Activated B cell treated with CpG ODN at 0.5 μM for 24 hours (primary cell): ENCODE results near the gene INTS13. TPM values are rescaled to one million over a fixed set of nuclear protein-coding genes. Genes with fewer than 3 reads are reported as not detected.
A peak's percentile ranks its signal among the peaks of the same experiment; 100 is the strongest.

Experiments used
- ATAC-seq: fragments of 200-7000 bp; cut with Tn5 transposase; one replicate; pipeline ENCODE4 v1.10.0; 2021; ENCODE audit warnings: low read depth, mild to moderate bottlenecking, moderate library complexity
- CTCF ChIA-PET: fragments of 350-600 bp; sonication (Branson Sonifier 250); formaldehyde crosslinking; loops from one replicate; lab custom pipeline; 2021; ENCODE audit warnings: antibody characterized with exemption; lab: Charles Lee
- POLR2A ChIA-PET: fragments of 350-600 bp; sonication (Branson Sonifier 250); formaldehyde crosslinking; loops from one replicate; lab custom pipeline; 2021; ENCODE audit warnings: antibody characterized with exemption; lab: Charles Lee
- DNase-seq: peaks from one replicate; pipeline ENCODE4 v3.0.0; 2022
- H3K27ac Mint-ChIP-seq: one replicate; pipeline ENCODE4 v1.8.0; 2020; ENCODE audit warnings: mixed read lengths
- H3K27me3 Mint-ChIP-seq: one replicate; pipeline ENCODE4 v1.8.0; 2021; ENCODE audit warnings: mixed read lengths
- H3K36me3 Mint-ChIP-seq: one replicate; pipeline ENCODE4 v1.8.0; 2021; ENCODE audit warnings: low read depth, mixed read lengths
- H3K4me1 Mint-ChIP-seq: one replicate; pipeline ENCODE4 v1.8.0; 2021; ENCODE audit warnings: mixed read lengths
- H3K4me3 Mint-ChIP-seq: one replicate; pipeline ENCODE4 v1.8.0; 2020; ENCODE audit warnings: mild to moderate bottlenecking, mixed read lengths
- H3K9me3 Mint-ChIP-seq: one replicate; pipeline ENCODE4 v1.8.0; 2020; ENCODE audit warnings: mixed read lengths
- CTCF ChIP-seq: fragments of 200-600 bp; IDR thresholded peaks from one replicate; pipeline ENCODE4 v1.8.0; 2022; ENCODE audit warnings: antibody characterized with exemption, mild to moderate bottlenecking
- intact Hi-C: fragments of 100-400 bp; cut with micrococcal nuclease; formaldehyde crosslinking; loops from one replicate; pipeline ENCODE4 v1.15.1; 2024
- total RNA-seq: library from RNA; stranded (reverse); gene quantifications from 2 replicates; pipeline ENCODE4 v1.2.3, GENCODE V29; 2022

Gene INTS13
- total RNA-seq, 1 donor from 2014 or later: 25.0 TPM

- no peak for TF ChIP-seq CTCF
- POLR2A ChIA-PET: no interaction called here
- ATAC-seq (no peak), DNase-seq (no peak)
- Mint-ChIP-seq H3K4me3 (peak overlapping the region; percentile 99), H3K4me1 (peaks cover 71% of the 10 kb centered on the region), H3K36me3 (peaks cover 27% of the 10 kb centered on the region), H3K9me3 (peaks cover 2% of the 10 kb centered on the region), H3K27me3 (no peaks in the 10 kb centered on the region), H3K27ac (peak overlapping the region; percentile 73)
- CTCF ChIA-PET: no interaction called here
- intact Hi-C loops: no loop called here
These were observed 2.9 kb upstream of the INTS13 start for GRCh38 chr12:26940516-26941214.

- CTCF ChIA-PET: no interaction called here
- H3K27me3 Mint-ChIP-seq: no peaks in the 10 kb centered on the region
- peaks cover 25% of the 10 kb centered on the region for H3K36me3 Mint-ChIP-seq
- POLR2A ChIA-PET: interaction anchor here (1.4 kb wide), 1 partner anchor 83 kb away, joined by 5 read pairs; the partner anchor contains the start of gene MED21
- peaks cover 76% of the 10 kb centered on the region for H3K4me1 Mint-ChIP-seq
- peak overlapping the region; percentile 31 for H3K27ac Mint-ChIP-seq
- peak overlapping the region; percentile 99 for H3K4me3 Mint-ChIP-seq
- ATAC-seq (no peak), DNase-seq (no peak)
- TF ChIP-seq CTCF: no peak
- H3K9me3 Mint-ChIP-seq: peaks cover 2% of the 10 kb centered on the region
- intact Hi-C loops: loop anchor here (2.0 to 10.0 kb wide), 6 partner anchors 93 to 783 kb away; partner anchors contain the start of gene STK38L
These were observed 2.2 kb upstream of the INTS13 start for GRCh38 chr12:26939953-26940352.

GRCh38 chr12:26939192-26939832 lies 1.5 kb upstream of the INTS13 start:
- Mint-ChIP-seq H3K27me3 (no peaks in the 10 kb centered on the region), H3K4me3 (peak overlapping the region; percentile 99), H3K9me3 (no peaks in the 10 kb centered on the region), H3K4me1 (peaks cover 80% of the 10 kb centered on the region), H3K27ac (peak overlapping the region; percentile 99), H3K36me3 (peaks cover 30% of the 10 kb centered on the region)
- intact Hi-C loops: loop anchor here (2.0 to 10.0 kb wide), 6 partner anchors 92 to 783 kb away; partner anchors contain the start of gene STK38L
- no peak for ATAC-seq
- TF ChIP-seq CTCF: no peak
- ChIA-PET POLR2A (interaction anchor here (0.6 to 1.4 kb wide), 4 partner anchors 10 to 107 kb away, joined by 3 to 5 read pairs (median 4); partner anchors contain the start of gene MED21), CTCF (no interaction called here)
- no peak for DNase-seq

GRCh38 chr12:26938701-26939062 lies 901 bp upstream of the INTS13 start:
- intact Hi-C loops: loop anchor here (1.0 to 10.0 kb wide), 12 partner anchors 34 to 1743 kb away; partner anchors contain the start of genes DNAI7, ETFRF1, ITPR2 and MRPS35
- no peak for TF ChIP-seq CTCF
- DNase-seq (no peak), ATAC-seq (peak; percentile 5)
- Mint-ChIP-seq H3K9me3 (no peaks in the 10 kb centered on the region), H3K27me3 (no peaks in the 10 kb centered on the region), H3K27ac (peak overlapping the region; percentile 99), H3K4me3 (peak overlapping the region; percentile 99), H3K4me1 (peaks cover 75% of the 10 kb centered on the region), H3K36me3 (peaks cover 27% of the 10 kb centered on the region)
- ChIA-PET CTCF (no interaction called here), POLR2A (interaction anchor here (0.6 to 1.4 kb wide), 5 partner anchors 11 to 106 kb away, joined by 3 to 5 read pairs (median 4); partner anchors contain the start of genes MED21 and TM7SF3)

GRCh38 chr12:26937443-26937862 lies 328 bp downstream of the INTS13 start:
- H3K4me3 Mint-ChIP-seq: peak overlapping the region; percentile 99
- CTCF ChIA-PET: interaction anchor here (0.9 kb wide), 1 partner anchor 11 kb away, joined by 3 read pairs; no protein-coding TSS in a partner anchor
- TF ChIP-seq CTCF: no peak
- DNase-seq (no peak), ATAC-seq (no peak)
- peaks cover 67% of the 10 kb centered on the region for H3K4me1 Mint-ChIP-seq
- POLR2A ChIA-PET: interaction anchor here (0.5 to 1.2 kb wide), 4 partner anchors 85 to 191 kb away, joined by 3 to 4 read pairs (median 3); partner anchors contain the start of genes ITPR2 and MED21
- no peaks in the 10 kb centered on the region for H3K9me3 Mint-ChIP-seq
- no peaks in the 10 kb centered on the region for H3K27me3 Mint-ChIP-seq
- peaks cover 34% of the 10 kb centered on the region for H3K36me3 Mint-ChIP-seq
- peak overlapping the region; percentile 99 for H3K27ac Mint-ChIP-seq
- intact Hi-C loops: loop anchor here (5.0 to 10.0 kb wide), 4 partner anchors 90 to 640 kb away; no protein-coding TSS in a partner anchor
